ENCODE data around the gene UNG.

Gene UNG

DNA sequence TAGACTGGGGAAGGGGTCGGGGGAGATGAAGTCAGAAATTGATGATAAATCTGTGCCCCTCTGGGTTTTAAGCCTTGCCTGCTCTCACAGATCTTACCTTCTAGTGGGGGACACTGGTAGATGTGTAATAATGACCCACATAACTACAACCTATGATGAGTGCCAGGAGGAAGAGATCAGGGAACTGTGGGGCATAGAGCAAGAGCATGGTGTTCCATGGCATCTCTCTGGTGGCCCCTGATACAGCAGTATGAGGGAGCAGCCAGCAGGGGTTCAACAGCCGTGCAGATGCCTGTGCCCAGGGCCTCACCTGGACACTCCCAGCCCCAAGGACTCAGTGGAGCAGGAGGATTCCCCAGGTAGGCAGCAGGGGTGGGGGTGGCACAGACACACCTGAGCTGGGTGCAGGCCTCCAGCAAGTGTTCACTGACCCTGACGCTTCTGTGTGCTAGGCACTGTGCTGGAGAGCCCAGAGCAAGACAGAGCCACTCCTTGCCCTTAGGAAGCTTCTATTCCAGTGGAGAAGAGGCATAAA is 24.0 kb downstream of the UNG start:
- no peak for DNase-seq (ENCODE audit: low read depth in 1 of 2, low spot score in 1 of 2)
- TF ChIP-seq POLR2AphosphoS5 (IDR thresholded peaks at IDR 0.05; ENCODE audit: low read depth) (no peak), GABPA (IDR thresholded peaks at IDR 0.05; ENCODE audit: low read depth) (no peak), CTCF (IDR thresholded peaks at IDR 0.05; ENCODE audit: insufficient read depth, low read length) (no peak), SPI1 (IDR thresholded peaks at IDR 0.05; ENCODE audit: borderline replicate concordance, low read depth) (no peak)
- TF ChIP-seq, protein P1, sequence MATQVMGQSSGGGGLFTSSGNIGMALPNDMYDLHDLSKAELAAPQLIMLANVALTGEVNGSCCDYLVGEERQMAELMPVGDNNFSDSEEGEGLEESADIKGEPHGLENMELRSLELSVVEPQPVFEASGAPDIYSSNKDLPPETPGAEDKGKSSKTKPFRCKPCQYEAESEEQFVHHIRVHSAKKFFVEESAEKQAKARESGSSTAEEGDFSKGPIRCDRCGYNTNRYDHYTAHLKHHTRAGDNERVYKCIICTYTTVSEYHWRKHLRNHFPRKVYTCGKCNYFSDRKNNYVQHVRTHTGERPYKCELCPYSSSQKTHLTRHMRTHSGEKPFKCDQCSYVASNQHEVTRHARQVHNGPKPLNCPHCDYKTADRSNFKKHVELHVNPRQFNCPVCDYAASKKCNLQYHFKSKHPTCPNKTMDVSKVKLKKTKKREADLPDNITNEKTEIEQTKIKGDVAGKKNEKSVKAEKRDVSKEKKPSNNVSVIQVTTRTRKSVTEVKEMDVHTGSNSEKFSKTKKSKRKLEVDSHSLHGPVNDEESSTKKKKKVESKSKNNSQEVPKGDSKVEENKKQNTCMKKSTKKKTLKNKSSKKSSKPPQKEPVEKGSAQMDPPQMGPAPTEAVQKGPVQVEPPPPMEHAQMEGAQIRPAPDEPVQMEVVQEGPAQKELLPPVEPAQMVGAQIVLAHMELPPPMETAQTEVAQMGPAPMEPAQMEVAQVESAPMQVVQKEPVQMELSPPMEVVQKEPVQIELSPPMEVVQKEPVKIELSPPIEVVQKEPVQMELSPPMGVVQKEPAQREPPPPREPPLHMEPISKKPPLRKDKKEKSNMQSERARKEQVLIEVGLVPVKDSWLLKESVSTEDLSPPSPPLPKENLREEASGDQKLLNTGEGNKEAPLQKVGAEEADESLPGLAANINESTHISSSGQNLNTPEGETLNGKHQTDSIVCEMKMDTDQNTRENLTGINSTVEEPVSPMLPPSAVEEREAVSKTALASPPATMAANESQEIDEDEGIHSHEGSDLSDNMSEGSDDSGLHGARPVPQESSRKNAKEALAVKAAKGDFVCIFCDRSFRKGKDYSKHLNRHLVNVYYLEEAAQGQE (IDR thresholded peaks at IDR 0.05; ENCODE audit: insufficient replicate concordance, low read depth): no peak
- Histone ChIP-seq H3K27me3 (ENCODE audit: insufficient read depth, poor library complexity, severe bottlenecking) (no peaks in the 10 kb centered on the region), H3K4me3 (replicated peaks; ENCODE audit: insufficient read depth, low read length) (no peak overlapping the region), H3K27ac (replicated peaks) (no peak overlapping the region)

DNA sequence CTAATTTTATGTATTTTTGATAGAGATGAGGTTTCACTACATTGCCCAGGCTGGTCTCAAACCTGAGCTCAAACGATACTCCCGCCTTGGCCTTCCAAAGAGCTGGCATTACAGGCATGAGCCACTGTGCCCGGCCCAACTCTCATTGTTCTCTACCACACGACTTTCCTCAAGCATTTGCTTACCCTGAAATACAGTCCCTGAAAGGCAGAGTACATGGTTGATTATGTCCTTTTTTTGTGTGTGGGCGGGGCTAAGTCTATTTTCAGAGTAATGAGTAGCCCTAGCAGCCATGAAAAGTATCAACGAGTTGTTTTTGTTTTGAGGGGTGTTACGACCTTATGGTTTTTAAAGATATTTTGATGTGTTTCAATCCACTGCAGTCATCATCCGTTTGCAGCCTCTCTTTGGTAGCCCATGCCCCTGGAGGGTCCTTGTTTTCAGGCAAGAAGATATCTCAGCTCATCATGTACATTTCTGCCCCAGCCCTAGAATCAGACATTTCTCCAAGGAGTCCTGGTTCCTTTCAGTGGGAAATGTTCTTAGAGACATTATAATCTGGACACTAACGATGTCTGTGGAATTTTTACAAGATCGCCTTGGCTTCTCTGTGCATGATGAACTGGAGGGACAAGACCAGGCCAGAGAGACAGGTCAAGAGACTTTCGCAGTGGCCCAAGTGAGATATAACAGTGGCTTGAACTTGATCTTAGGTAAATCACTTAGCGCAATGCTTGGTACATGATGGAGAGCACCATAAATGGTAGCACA is 27.7 kb downstream of the UNG start:
- DNase-seq (ENCODE audit: low read depth in 1 of 2, low spot score in 1 of 2): no peak
- Histone ChIP-seq H3K27me3 (ENCODE audit: insufficient read depth, poor library complexity, severe bottlenecking) (no peaks in the 10 kb centered on the region), H3K27ac (replicated peaks) (no peak overlapping the region), H3K4me3 (replicated peaks; ENCODE audit: insufficient read depth, low read length) (no peak overlapping the region)
- TF ChIP-seq GABPA (IDR thresholded peaks at IDR 0.05; ENCODE audit: low read depth) (no peak), POLR2AphosphoS5 (IDR thresholded peaks at IDR 0.05; ENCODE audit: low read depth) (no peak), CTCF (IDR thresholded peaks at IDR 0.05; ENCODE audit: insufficient read depth, low read length) (no peak)
- TF ChIP-seq, protein P1 (IDR thresholded peaks at IDR 0.05; ENCODE audit: insufficient replicate concordance, low read depth): no peak

- Histone ChIP-seq H3K4me3 (replicated peaks; ENCODE audit: insufficient read depth, low read length) (no peak overlapping the region), H3K27me3 (ENCODE audit: insufficient read depth, poor library complexity, severe bottlenecking) (no peaks in the 10 kb centered on the region), H3K27ac (replicated peaks) (no peak overlapping the region)
- no peak for DNase-seq (ENCODE audit: low read depth in 1 of 2, low spot score in 1 of 2)
- TF ChIP-seq POLR2AphosphoS5 (IDR thresholded peaks at IDR 0.05; ENCODE audit: low read depth) (no peak), SPI1 (IDR thresholded peaks at IDR 0.05; ENCODE audit: borderline replicate concordance, low read depth) (no peak), GABPA (IDR thresholded peaks at IDR 0.05; ENCODE audit: low read depth) (no peak), CTCF (IDR thresholded peaks at IDR 0.05; ENCODE audit: insufficient read depth, low read length) (no peak)
- TF ChIP-seq, protein P1 (IDR thresholded peaks at IDR 0.05; ENCODE audit: insufficient replicate concordance, low read depth): no peak
Measured at GRCh38 chr12:109125791-109126190, 28.4 kb downstream of the UNG start.

All from HL-60 (cell line).